HUES6 (cell line): ENCODE data around the gene USP6.

ENCODE experiments used
- H3K27ac ChIP-seq: 2 replicates; pipeline ENCODE4 v1.7.0; 2013; ENCODE audit warnings: low read depth, mild to moderate bottlenecking, low read length, inconsistent platforms
- H3K27me3 ChIP-seq: 2 replicates; pipeline ENCODE4 v1.6.1; 2013; ENCODE audit warnings: low read length; ENCODE audit not compliant: control insufficient read depth, insufficient read depth
- H3K36me3 ChIP-seq: 2 replicates; pipeline ENCODE4 v1.6.1; 2013; ENCODE audit warnings: low read length; ENCODE audit not compliant: control insufficient read depth, insufficient read depth
- H3K4me1 ChIP-seq: 2 replicates; pipeline ENCODE4 v1.6.1; 2013; ENCODE audit warnings: low read length; ENCODE audit not compliant: control insufficient read depth, insufficient read depth
- H3K4me3 ChIP-seq: 2 replicates; pipeline ENCODE4 v1.5.1; 2013; ENCODE audit warnings: low read depth, low read length
- H3K9ac ChIP-seq: one replicate; pipeline ENCODE4 v1.6.1; 2013; ENCODE audit warnings: mild to moderate bottlenecking, low read length
- H3K9me3 ChIP-seq: 2 replicates; pipeline ENCODE4 v1.6.1; 2013; ENCODE audit warnings: low read depth, low read length; ENCODE audit not compliant: control insufficient read depth, insufficient read depth

The USP6 gene

DNA sequence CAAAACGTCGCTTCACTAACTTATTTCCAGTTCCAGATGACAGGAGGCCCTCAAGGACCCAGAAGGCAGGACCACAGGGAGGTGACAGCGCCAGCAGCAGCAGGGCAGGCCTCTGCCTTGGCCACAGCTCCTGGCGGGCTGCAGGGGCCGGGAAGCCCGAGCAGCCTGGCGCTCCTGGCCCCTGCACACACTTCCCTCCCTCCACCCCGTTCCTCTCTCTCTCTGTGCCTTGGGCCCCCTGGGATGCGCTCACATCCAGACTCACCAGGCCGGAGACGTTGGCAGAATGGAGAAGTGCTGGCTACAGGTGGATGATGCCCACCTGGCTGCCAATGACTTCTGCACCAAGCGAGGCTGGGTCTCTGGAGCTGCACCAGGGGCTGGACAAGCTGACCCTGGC, 63.2 kb downstream of the USP6 start:
- Histone ChIP-seq H3K27me3 (no peaks in the 10 kb centered on the region), H3K27ac (no peak overlapping the region), H3K9ac (no peak overlapping the region), H3K9me3 (peaks cover 84% of the 10 kb centered on the region), H3K36me3 (peaks cover 43% of the 10 kb centered on the region), H3K4me3 (no peak overlapping the region), H3K4me1 (no peaks in the 10 kb centered on the region)

- H3K27ac ChIP-seq, result no peak overlapping the region
- peak overlapping the region; percentile 34 for H3K4me3 ChIP-seq
- no peaks in the 10 kb centered on the region for H3K4me1 ChIP-seq
- no peaks in the 10 kb centered on the region for H3K27me3 ChIP-seq
- H3K9ac ChIP-seq, result no peak overlapping the region
- H3K9me3 ChIP-seq, result peaks cover 94% of the 10 kb centered on the region
- H3K36me3 ChIP-seq, result peaks cover 41% of the 10 kb centered on the region
These were observed 65.9 kb downstream of the USP6 start for GRCh38 chr17:5181509-5182305.

DNA sequence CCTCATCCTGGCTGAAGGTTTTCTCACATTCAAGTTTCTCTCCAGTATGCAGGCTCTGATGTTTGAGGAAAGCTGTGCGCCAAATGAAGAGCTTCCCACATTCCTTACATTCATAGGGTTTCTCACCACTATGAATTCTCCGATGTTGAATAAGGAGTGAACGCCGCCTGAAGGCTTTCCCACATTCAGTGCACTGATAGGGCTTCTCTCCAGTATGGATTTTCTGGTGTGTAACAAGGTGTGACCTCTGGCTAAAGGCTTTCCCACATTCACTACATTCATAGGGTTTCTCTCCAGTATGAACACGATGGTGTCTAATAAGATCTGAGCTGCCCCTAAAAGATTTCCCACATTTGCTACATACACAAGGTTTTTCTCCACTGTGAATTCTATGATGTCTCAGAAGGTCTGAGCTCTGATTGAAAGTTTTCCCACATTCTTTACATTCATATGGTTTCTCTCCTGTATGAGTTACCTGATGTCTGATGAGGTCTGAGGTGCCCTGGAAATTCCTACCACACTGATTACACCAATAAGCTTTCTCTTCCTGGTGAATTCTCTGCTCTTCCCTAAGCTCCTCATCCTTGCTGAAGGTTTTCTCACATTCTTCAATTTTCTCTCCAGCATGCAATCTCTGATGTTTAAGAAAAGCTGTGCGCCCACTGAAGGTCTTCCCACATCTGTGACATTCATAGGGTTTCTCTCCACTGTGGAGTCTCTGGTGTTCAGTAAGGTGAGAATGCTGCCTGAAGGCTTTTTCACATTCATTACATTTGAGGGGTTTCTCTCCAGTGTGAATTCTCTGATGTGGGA, 67.0 kb downstream of the USP6 start:
- no peaks in the 10 kb centered on the region for H3K4me1 ChIP-seq
- H3K9ac ChIP-seq, result no peak overlapping the region
- no peak overlapping the region for H3K4me3 ChIP-seq
- peaks cover 97% of the 10 kb centered on the region for H3K9me3 ChIP-seq
- peaks cover 49% of the 10 kb centered on the region for H3K36me3 ChIP-seq
- no peak overlapping the region for H3K27ac ChIP-seq
- no peaks in the 10 kb centered on the region for H3K27me3 ChIP-seq

DNA sequence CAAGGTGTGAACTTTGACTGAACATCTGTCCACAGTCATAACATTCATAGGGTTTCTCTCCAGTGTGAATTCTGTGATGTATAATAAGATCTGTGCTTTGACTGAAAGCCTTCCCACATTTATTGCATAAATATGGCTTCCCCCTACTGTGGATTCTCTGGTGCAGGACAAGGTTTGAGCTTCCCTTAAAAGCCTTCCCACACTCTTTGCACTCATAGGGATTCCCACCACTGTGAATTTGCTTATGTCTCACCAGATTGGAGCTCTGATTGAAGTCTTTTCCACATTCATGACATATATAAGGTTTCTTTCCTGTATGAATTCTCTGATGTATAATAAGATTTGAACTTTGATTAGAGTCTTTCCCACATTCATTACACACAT, 67.6 kb downstream of the USP6 start:
- Histone ChIP-seq H3K9ac (no peak overlapping the region), H3K4me3 (no peak overlapping the region), H3K27me3 (no peaks in the 10 kb centered on the region), H3K36me3 (peaks cover 50% of the 10 kb centered on the region), H3K9me3 (peaks cover 98% of the 10 kb centered on the region), H3K4me1 (no peaks in the 10 kb centered on the region), H3K27ac (no peak overlapping the region)

DNA sequence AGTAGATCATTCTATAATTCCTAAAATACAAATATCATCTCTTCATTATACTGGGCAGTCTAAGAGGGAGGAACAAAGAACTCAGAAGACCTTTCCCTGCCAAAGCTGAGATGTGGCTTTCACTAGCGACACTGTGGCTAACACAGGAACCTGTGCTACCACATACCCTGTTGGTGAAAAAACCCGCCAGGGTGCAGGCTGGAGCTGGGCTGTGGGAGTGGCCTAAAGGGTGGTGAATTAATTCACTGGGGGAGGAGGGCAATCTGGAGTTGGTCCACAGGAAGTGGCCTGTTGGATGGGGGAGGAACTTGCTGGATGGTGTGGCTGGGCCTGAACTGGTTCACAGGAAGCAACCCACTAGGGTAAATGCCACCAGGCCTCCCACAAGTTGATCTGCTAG, 68.5 kb downstream of the USP6 start:
- Histone ChIP-seq H3K36me3 (peaks cover 44% of the 10 kb centered on the region), H3K9me3 (peaks cover 92% of the 10 kb centered on the region), H3K4me1 (no peaks in the 10 kb centered on the region)

DNA sequence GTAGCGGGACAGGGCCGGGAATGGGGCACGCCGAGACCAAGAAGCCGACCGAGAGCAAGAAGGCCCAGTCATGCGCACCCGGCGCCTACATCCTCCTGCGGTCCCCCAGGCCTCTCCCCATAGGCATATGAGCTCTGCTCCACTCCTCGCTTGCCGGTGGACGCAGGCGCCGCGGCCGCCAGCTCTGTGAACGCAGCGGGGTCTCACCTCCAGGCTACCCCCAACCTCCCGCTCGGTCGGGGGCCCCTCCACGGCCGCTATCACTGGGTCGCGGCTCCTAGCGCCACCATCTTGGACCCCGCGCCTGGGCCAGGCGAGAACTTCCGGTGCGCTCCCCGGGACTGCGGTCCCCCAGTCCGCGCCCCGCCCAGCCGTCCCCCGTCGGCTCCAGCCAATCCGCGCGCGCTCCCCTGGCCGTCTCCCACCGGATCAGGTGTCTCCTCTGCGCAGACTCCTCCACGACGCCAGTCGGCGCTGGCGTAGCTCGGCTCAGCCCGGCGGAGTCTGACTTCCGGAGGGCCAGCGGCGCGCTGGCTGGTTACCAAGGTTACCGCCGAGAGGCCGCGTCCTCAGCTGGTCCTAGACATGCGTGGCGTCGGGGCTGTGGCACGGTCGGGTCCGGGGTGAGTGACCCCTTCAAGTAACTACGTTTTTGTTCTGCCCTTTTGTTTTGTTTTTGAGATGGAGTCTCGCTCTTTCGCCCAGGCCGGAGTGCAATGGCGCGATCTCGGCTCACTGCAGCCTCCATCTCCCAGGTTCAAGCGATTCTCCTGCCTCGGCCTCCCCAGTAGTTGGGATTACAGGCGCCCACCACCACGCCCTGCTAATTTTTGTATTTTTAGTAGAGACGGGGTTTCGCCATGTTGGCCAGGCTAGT, 75.9 kb downstream of the USP6 start, which contains the start of gene ZNF594:
Gene ZNF594 (minus strand): TSS at position 328 of the 877 bp plus-strand sequence. CDS start 7,612 bp downstream, outside the sequence.
- Histone ChIP-seq H3K9me3 (peaks cover 34% of the 10 kb centered on the region), H3K36me3 (peaks cover 25% of the 10 kb centered on the region), H3K27me3 (no peaks in the 10 kb centered on the region), H3K4me3 (peak within 1 kb of the TSS; percentile 85), H3K27ac (peak within 1 kb of the TSS; percentile 84), H3K4me1 (no peaks in the 10 kb centered on the region), H3K9ac (peak within 1 kb of the TSS; percentile 91)

More for the DNA sequence above, 68.5 kb downstream of the USP6 start:
- H3K4me3 ChIP-seq, result no peak overlapping the region; the same call in 1 of the 2 replicates
- H3K9ac ChIP-seq, result no peak overlapping the region
- no peaks in the 10 kb centered on the region for H3K27me3 ChIP-seq
- H3K27ac ChIP-seq, result no peak overlapping the region

- H3K9ac ChIP-seq, result no peak overlapping the region
These were observed 78.5 kb downstream of the USP6 start for GRCh38 chr17:5194346-5194745.

DNA sequence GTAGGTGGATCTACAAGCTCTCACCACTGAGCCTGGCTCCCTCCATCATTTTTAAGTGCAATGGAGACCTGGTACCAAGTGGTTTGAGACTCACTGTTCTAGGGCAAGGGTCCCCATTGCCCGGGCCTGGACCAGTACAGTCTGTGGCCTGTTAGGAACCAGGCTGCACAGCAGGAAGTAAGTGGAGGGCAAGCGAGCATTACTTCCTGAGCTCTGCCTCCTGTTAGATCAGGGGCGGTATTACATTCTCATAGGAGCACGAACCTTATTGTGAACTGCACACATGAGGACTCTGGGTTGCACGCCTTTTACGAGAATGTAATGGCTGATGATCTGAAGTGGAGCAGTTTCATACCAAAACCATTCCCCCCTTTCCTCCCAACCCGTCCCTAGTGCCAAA, 82.6 kb downstream of the USP6 start:
- no peaks in the 10 kb centered on the region for H3K4me1 ChIP-seq
- H3K27me3 ChIP-seq, result no peaks in the 10 kb centered on the region
- H3K9me3 ChIP-seq, result no peaks in the 10 kb centered on the region
- H3K36me3 ChIP-seq, result no peaks in the 10 kb centered on the region
- no peak overlapping the region for H3K27ac ChIP-seq
- no peak overlapping the region for H3K4me3 ChIP-seq
- H3K9ac ChIP-seq, result no peak overlapping the region

More at GRCh38 chr17:5194346-5194745, 78.5 kb downstream of the USP6 start:
- H3K4me3 ChIP-seq, result no peak overlapping the region
- peaks cover 15% of the 10 kb centered on the region for H3K9me3 ChIP-seq
- H3K36me3 ChIP-seq, result peaks cover 12% of the 10 kb centered on the region
- no peak overlapping the region for H3K27ac ChIP-seq
- no peaks in the 10 kb centered on the region for H3K27me3 ChIP-seq
- no peaks in the 10 kb centered on the region for H3K4me1 ChIP-seq

GRCh38 chr17:5200360-5200759, 84.5 kb downstream of the USP6 start:
- Histone ChIP-seq H3K4me3 (no peak overlapping the region), H3K9ac (no peak overlapping the region), H3K9me3 (no peaks in the 10 kb centered on the region), H3K36me3 (no peaks in the 10 kb centered on the region), H3K4me1 (no peaks in the 10 kb centered on the region), H3K27ac (no peak overlapping the region), H3K27me3 (no peaks in the 10 kb centered on the region)

DNA sequence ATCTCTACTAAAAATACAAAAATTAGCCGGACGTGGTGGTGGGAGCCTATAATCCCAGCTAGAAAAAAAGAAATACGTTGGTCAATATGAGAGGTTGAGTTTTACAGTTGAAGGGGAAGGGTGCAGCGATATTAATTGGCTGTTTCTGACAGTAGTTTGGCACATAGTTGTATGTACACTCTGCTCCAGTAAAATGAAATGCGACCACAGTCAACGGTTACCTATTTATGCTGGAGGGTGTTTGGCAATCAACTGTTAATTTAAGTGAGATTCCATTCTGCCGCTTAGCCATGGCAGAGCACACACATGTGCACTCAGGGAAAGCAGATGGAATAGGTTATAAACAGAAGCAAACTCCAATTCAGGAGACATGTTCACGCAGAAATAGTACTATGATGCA, 85.2 kb downstream of the USP6 start:
- Histone ChIP-seq H3K27me3 (no peaks in the 10 kb centered on the region), H3K9ac (no peak overlapping the region), H3K4me3 (no peak overlapping the region), H3K36me3 (no peaks in the 10 kb centered on the region), H3K27ac (no peak overlapping the region), H3K4me1 (no peaks in the 10 kb centered on the region), H3K9me3 (no peaks in the 10 kb centered on the region)
